Kidney glomerular epithelial cell (primary cell): Measurements from ENCODE around the gene MLPH.

ENCODE experiments used
- DNase-seq: peaks from one replicate; lab custom pipeline; 2025; lab: John Stamatoyannopoulos, UW

The MLPH gene, protein sequence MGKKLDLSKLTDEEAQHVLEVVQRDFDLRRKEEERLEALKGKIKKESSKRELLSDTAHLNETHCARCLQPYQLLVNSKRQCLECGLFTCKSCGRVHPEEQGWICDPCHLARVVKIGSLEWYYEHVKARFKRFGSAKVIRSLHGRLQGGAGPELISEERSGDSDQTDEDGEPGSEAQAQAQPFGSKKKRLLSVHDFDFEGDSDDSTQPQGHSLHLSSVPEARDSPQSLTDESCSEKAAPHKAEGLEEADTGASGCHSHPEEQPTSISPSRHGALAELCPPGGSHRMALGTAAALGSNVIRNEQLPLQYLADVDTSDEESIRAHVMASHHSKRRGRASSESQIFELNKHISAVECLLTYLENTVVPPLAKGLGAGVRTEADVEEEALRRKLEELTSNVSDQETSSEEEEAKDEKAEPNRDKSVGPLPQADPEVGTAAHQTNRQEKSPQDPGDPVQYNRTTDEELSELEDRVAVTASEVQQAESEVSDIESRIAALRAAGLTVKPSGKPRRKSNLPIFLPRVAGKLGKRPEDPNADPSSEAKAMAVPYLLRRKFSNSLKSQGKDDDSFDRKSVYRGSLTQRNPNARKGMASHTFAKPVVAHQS

DNA sequence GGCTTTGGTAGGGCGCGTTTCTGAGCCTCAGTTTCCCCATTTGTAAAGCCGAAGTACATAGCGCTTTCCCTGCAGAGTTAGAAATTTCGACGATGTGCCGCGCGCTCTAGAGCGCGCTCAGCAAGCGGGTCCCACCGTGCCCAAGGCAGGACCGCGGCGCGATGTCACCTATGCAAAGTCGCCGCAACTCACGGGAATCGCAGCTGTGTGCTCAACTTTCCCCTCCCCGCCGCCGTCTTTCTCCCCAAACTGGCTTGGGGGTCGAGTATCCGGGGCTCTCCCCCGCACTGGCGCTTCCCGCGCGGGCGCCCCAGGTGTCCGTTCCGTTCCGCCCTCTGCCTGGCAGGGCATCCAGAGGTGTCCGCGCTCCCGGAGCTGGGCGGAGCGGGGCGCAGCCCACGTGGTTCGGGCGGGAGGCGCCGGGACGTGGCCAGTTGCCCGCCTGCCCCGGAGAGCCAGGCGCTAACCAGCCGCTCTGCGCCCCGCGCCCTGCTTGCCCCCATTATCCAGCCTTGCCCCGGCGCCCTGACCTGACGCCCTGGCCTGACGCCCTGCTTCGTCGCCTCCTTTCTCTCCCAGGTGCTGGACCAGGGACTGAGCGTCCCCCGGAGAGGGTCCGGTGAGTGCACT is at the start of gene MLPH:
MLPH (plus strand) TSS at position 433 of the 630 bp plus-strand sequence. CDS start 6,176 bp downstream, outside the sequence.
- no peak for DNase-seq

DNA sequence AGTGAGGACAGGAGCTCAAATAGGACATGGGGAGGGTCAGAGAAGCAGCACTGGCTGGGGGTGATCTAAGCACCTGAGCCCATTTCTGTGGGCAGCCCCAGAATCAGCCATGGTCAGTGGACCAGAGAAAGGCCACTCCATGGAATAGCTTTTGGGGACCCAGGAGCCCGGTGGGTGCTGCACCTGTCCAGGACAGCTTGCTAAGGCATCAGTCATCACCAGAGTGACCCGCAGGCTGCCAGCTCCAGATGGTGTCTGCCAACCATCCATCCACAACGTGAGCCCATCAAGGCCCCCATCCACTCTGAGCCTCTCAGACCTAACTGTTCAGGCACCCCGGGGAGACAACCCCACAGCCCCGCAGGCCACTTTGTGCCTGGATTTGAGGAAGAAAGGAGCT is 49.5 kb upstream of the MLPH start:
- no peak for DNase-seq

DNA sequence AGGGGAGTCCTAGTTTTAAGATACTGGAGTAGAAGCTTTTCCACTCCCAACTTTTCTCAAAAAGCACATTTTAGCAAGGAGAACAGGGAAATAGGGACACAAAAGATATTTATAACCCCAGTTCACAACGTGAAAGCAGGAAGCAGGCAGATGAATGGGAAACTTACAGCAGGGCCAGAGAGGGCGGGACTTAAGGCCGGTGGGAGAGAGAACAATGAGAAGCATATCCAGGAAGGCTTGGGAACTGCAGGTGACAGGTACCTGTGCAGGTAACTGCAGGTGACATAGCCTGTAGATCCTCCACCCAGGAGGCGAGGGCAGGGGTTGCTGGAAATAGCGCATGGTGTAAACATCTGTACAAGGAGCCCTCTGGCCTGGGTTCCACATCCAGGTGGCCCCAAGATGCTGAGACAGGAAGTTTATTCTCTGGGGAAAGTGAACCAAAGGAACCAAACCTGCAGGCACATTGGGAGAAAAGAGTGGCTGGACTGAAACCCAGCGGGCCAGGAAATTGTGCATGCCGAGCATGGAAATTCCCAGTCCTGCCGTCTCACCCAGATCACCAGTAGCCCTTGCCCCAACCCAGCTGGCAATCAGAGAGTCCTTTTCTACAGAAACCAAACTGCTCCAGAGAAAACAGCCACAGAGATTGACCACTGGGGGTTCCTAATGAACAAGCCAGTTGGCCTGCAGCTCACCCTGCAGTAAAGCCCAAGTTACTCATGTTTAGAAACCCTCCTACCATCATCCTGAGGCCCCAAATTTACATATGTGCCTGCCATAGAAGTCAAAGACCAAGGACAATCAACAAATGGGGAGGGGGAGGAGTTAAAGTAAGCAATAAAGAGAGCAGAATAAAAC is 48.7 kb upstream of the MLPH start:
- DNase-seq, result no peak

DNA sequence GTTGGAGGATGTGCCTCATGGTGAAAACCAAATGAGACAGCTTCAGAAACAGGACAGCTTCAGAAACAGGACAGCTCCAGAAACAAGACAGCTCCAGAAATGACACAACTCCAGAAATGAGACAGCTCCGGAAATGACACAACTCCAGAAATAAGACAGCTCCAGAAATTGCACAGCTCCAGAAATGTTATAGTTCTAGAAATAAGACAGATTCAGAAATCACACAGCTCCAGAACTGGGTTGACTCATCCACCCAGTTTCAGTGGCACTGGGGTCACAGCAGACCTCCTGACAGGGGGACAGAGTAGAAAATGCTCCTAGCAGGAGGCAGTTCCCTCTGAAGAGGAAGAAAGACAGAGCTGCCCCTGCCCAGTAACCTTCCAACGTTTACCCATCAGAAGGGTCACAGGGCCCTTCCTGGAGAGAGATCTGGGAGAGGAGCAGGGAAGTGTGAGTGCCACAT is 46.2 kb upstream of the MLPH start:
- no peak for DNase-seq

DNA sequence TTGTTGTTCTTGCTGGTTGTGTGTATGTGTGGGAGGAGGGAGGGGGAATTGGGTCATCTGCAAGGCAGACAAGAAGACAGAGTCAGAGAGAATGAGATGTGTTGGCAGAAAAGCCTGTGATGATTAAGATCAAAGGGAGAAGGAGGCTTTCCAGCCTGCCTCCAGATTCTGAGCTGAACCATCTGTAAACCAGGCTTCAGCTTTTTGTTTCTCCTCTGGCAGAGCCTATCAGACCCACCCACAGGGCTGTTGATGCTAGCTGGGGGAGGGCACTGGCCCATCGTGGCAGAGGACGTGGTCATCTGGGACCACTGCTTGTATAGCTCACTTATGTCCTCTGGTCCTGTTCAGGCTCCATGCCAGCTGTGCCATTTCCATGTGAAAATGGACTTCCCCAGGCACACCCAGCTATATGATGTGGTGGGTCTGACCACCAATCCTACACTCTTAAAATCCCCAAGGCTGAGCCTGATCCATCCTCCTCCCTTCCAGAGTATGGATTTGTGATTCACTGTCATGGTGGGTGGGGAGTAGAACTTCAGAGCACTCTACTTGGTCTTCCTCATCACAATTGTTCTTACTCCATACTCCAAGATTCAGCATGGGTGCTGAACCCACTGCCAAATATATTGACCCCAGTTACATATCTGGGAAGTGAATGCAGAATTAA is 45.3 kb upstream of the MLPH start:
- DNase-seq, result peak; percentile 37

DNA sequence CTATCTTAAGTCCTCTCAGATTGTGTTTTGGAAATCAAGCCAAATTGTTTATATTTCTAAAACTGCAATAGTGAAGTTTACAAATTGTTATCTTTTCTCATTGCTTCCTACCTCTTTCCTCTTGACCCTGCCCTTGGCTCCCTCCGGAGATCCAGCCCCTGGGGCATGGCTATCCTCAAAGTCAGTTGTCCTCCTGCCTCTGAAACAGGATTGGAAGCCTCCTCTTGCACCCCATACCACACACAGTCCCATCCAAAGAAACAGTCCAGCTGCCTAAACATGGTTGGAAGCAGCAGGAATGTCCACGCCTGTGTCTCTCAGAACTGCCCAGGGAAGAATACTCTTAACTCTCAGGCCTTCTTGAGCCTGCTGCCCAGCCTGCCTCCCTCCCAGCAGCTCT is 43.0 kb upstream of the MLPH start:
- no peak for DNase-seq

DNA sequence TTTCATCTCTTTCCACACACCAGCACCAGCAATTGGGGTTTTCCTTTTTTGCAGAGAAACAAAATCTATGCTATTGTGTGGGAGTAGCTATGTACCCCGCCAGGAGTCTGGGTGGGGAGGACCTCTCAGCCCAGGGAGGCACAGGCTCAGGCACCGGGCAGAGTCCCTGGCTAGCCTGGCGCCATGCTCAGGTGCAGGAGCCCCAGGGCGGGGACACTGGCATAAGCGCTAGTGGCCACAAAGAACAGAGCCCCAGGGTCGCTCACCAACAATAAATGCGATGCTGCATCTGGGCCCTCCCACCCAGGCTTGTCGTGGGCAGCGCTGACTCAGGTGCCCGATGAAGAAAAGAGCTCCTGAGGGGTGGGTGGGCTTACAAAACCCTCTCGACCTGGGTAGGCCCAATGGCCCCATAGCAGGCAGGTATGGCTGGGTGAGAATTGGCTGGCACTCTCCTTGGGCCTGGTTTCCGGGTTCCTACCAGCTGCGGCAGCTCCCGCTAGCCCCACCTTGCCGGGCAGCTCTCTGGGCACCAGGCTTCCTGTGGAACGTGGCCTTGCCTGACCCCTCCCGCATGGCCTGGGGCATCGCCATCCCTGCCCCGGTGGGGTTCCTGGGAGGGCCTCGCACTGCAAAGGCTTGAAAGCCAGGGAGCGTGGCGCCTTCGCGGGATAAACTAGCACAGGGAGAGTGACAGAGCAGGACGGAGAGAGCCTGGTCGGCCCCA is 41.3 kb upstream of the MLPH start:
- no peak for DNase-seq

DNA sequence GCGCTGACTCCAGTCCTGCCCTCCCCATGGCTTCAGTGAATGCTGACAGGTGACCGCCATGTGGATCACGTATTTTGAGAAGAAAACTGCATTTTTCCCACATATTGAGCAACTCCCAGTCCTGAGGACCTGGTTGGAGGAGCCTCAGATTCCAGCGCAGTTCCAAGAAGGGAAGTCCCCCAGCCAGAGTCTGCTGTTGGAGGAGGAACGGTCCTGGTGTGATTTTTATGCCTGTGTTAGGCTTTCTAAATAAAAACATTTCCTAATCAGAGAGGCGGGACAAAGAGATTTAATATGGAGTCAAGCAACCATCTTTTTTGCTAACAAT is 40.7 kb upstream of the MLPH start:
- no peak for DNase-seq

DNA sequence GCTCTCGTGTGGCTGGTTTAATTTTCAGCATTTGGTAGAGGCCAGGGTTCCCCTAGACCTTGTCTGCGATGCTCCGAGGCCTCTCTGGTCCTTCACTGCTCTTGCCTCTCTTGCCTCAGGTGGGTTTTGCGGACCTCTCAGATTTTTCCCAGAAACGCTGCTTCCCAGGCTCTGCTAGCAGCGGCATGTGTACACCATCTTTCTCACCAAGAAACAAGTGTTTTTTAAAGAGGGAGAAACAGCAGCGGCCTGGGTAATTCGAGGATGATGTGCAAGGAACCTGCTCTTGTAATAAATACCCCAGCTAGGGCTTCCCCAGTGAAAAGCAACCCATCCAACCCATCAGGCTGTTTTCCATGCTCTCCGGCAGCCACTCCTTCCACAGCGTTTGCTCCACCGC is 39.6 kb upstream of the MLPH start:
- DNase-seq, result no peak

DNA sequence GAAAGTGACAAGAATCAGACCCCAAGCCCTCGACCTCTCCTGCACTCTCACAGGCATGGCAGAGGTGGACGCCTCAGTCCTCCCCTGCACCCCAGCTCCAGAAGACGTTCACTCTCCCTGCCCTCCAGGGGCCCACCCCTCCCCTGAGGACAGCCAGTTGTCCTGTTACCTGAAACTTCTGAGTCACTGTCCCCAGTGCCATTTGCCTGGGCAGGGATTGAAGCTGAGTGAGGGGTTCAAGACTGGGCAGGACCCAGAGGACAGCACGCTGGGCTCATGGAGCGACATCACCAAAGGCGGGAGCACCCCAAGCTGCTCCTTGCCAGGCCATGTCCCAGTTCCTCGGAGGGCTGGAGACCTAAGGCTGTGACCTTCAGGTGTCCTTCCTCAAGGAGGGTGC is 38.9 kb upstream of the MLPH start:
- no peak for DNase-seq

DNA sequence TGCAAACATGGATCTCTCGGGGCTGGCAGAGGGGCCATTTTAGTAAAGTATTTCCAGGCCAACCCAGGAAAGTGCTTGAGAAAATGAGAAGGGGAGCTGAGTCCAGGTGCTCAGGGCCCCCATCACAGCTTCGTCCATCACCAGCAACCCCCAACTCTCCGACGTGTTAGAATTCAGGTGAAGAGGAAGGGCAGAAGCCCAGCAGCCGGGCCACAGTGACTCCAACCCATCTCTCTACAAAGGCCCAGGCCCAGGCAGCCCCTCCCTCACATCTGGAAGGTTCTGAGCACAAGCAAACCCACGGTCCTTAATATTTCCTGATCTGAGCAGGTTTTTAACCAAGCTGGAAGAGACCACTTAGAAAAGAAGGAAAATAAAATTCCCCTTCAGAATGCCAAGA is 38.4 kb upstream of the MLPH start:
- no peak for DNase-seq

DNA sequence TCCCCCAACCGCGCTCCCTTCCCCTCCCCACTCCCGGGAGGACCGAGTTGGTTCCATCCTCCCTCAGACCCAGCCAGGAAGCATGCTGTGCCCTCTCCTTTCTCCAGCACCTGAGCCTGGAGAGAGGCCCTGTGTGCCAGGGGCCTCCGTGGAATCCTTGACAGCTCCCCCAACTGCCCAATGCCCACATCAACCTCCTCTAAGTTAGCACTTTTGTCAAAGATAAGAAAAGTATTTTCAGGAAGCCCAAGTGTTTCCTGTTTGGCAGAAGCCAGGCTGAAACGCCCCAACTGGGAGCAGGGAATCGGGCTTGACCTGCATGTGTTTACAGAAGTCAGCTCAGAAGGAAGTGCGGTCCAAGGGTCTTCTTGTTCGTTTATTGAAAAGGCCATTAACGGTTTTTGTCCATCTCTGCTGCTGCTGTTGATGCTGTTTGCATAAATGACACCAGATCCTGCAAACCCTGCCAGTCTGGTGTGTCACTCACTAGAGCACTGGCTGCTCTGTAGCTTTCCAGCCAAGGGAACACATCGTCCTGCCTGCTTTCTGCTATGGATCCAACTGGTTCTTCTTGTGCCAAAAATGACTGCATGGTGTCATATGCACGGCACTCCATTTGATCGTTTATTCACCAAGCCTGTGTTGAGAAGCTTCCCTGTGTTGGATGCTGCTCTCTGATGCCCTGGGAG is 37.7 kb upstream of the MLPH start:
- no peak for DNase-seq

DNA sequence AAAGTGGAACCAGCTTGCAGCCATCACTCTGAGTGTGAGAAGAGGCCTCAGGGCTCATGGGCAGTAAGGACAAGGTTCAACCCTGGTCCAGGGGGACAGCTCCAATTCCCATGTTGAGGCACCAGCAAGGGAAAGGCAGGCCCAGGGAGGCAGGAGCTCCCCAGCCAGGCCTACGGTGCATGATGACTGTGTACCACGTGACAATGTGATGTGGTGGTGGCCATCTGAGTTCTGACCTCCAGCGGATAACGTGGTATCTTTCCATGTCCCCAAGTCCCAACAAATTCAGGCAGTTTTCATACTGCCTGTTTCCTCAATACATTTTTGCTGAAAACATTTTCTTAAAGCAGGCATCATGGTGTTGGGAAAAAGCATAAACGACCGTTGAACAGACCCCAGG is 36.9 kb upstream of the MLPH start:
- no peak for DNase-seq

DNA sequence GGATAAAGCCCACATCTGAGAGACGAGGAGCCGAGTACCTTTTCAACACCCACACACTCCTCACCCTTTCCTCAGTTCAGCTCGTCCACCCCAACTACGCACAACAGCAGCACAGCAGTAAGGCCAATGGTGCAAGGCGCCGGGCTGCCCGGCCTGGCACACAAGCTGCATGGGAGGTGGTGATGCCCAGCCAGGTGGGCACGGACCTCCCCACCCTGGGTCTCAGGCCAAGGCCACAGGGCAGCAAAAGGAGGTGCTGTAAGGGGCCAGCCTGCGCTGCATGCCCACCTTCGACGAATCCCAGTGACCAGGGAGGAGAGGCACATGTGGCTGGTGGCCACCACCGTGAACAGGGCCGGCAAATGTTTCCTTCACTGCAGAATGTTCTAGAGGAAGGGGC is 36.5 kb upstream of the MLPH start:
- no peak for DNase-seq

DNA sequence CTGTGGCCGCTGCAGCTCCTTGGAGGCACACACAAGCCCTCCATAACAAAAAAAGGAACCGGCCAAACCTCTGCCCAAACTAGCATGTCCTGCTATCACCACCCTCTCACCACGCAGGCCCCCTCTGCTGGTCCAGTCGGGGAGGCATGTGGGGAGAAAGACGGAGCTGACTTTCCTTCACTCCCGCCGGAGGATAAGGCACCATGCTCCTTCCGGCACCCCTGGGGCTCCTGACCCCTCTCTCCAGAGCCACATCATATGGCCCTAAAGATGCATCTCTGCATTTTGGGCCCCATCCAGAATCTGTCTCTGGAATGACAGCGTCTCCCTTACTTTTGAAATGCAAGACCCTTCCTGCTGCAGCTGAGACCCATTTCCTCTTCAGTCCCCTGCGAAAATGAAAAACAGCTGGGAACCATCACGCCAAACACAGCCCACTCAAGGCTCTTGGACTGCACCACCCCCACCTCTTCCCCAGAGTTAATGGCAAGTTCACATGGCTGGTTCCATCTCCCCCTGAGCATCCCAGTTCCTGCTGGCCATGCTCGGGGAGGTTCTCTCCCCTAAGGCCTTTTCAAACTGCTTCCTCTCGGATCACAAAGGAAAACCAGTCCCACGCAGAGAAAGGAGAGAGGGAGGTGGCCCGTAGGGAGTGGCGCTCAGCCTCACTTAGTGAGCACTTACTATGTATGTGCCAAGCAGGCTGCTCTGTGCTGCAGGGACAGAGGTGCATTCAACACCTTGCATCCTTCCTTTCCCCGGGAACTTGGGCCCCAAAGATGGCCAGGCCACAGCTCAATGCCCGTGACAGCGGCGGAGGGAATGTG is 35.2 kb upstream of the MLPH start:
- DNase-seq, result no peak

DNA sequence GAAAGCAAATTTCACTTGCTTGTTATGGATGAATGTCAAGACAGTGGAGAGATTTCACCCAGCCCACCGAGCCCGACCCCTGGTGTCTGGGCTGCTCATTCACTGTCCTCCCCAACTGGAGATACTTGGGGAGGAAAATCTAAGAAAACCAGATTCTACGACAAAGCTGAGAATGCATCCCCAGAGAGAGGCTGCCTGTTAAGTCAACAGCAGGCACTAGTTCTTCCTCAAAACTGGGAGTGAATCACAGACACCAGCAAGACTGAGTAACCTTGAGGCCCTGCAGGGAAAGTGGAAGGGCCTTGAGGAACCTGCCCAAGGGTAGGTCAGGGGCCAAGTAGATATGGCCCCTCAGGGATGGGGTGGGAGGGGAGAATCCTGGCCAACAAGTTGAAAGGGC is 34.2 kb upstream of the MLPH start:
- DNase-seq, result no peak

DNA sequence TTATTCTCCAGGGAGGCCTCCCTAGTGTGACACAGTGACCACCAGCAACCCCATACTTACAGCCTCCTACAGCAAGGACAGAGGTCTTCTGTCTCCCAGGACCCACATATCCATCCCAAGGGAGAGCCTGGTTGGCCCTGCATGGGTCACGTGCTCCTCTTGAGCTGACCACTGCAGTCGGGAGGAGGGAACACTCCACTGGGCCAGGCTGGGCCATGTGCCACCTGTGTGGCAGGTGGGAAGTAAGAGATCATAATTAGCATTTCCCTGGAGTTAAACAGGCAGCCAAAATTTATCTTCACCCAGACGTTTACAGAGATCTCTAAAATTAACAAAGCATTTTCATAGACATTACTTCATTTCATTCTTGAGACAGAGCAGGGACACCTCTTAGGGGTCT is 33.4 kb upstream of the MLPH start:
- DNase-seq, result no peak

DNA sequence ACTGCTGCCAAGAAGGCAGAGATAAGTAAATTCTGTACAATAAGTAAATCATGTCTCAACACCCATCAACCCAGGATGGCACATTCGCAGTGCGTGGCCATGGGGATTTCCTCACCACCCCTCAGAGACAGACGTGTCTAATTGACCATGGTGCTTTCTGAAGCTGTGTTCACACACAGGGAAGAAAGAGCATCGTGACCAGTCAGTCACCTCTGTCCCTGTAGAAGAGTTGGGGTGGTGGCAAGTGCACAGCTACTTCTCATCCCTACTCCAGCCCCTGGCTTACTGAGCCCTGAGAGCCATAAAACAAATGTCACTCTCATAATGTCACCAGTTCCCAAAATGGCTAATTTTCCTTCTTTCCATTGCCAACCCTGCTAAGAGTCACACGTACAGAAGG is 31.3 kb upstream of the MLPH start:
- DNase-seq, result no peak

DNA sequence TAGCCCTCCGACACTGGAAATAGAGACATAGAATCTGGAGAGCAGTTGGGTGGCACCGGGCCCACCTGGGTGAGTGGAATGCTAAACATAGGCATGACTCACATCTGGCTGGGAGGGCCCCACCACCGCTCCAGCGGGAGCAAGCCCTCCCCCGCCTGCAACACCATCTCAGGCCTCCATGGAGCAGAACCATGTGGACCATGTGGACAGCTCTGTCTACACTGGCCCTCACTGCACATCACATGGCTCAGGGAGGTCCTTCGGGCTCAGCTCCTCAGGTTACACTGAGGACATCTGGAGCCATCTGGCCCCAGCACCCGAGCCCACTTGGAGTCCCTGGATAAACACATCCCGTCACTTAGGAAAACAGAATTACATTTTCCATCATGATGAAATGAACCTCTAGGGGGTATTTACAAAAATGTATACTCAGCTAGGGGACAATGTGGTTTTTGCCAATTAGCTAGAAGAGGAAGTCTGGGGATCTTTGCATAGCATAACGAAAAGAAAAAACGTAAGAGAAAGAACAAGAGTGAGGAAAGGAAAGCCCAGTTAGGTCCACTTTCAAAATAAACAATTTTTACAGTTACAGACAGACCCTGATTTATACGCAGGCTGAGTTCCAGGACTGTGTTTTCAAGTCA is 30.7 kb upstream of the MLPH start:
- DNase-seq, result peak; percentile 32
